Measurements from ENCODE around the gene ZNF219. TPM values are rescaled to one million over a fixed set of nuclear protein-coding genes. Genes with fewer than 3 reads are reported as not detected.

ZNF219 gene
- total RNA-seq, 4 donors from 2014 or later: 15.2 to 54.1 (median 38.4) TPM

DNA sequence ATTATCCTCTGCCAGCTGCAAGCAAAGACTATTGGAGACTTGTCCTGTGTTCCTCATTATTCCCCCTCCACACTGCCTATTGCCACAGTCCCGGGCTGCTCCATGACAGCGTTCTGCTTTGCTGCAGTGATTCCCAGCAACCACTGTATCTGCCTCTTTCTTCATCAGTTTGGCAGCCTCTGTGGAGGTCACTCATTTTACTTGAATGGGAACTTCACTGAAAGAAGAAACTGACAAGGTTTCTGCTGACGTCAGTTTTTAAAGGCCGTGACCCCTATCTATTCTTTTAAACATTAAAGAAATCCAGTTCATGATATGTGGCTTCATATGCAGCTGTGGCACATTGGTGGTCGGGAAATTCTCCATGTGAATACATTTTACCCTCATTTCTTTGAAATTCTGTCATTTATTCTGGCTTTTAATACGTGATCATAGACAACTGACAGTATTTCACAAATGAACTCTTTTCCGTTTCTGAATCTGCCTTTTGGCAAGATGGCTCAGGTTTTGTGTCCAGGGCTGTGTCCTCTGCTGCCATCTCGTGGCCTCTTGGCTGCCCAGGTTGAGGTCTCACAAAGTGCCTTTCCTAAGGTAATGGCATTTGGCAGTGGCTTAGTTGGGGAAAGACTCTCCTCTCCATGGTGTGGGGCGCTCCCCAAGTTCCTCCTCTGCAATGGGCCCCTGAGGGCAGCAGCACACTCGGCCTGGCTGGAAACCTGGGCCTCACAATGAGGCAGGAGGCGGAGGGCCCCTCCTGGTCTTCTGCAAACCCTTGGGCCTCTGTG, 8.2 kb upstream of the ZNF219 start:
- TF ChIP-seq, protein P1, sequence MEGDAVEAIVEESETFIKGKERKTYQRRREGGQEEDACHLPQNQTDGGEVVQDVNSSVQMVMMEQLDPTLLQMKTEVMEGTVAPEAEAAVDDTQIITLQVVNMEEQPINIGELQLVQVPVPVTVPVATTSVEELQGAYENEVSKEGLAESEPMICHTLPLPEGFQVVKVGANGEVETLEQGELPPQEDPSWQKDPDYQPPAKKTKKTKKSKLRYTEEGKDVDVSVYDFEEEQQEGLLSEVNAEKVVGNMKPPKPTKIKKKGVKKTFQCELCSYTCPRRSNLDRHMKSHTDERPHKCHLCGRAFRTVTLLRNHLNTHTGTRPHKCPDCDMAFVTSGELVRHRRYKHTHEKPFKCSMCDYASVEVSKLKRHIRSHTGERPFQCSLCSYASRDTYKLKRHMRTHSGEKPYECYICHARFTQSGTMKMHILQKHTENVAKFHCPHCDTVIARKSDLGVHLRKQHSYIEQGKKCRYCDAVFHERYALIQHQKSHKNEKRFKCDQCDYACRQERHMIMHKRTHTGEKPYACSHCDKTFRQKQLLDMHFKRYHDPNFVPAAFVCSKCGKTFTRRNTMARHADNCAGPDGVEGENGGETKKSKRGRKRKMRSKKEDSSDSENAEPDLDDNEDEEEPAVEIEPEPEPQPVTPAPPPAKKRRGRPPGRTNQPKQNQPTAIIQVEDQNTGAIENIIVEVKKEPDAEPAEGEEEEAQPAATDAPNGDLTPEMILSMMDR (IDR thresholded peaks at IDR 0.05; ENCODE audit: low read depth): no peak

DNA sequence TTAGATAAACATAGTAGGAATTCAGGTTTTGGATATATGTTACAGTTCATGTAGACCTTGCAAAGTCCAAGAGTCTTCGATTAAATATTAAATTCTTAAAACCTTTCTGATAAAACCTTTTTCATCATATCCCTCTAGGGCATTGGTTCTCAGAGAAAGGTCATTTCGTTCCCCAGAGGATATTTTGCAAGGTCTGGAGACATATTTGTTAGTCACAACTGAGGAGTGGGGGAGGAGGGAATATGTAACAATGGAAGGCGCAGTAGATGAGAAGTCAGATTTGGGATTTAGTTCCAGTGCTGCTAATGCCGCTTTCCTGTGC, 7.7 kb upstream of the ZNF219 start:
- TF ChIP-seq, protein P1 (IDR thresholded peaks at IDR 0.05; ENCODE audit: low read depth): no peak

DNA sequence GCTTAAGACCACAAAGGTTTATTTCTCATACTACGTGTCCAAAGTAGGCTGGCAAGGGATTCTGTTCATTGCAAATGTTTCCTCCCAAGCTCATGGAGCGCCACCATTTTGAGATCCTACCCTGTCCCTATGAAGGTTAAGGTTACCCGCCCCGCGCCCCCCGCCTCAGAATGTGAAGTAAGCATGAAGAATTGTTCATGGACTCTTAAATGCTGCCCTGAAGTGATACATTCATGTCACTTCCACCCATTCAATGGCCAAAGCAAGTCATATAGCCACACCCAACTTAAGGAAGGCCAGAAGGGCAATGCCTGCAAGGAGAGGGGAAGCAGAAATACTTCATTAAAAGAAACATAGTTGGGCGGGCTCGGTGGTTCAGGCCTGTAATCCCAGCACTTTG, 6.6 kb upstream of the ZNF219 start:
- TF ChIP-seq, protein P1 (IDR thresholded peaks at IDR 0.05; ENCODE audit: low read depth): no peak

DNA sequence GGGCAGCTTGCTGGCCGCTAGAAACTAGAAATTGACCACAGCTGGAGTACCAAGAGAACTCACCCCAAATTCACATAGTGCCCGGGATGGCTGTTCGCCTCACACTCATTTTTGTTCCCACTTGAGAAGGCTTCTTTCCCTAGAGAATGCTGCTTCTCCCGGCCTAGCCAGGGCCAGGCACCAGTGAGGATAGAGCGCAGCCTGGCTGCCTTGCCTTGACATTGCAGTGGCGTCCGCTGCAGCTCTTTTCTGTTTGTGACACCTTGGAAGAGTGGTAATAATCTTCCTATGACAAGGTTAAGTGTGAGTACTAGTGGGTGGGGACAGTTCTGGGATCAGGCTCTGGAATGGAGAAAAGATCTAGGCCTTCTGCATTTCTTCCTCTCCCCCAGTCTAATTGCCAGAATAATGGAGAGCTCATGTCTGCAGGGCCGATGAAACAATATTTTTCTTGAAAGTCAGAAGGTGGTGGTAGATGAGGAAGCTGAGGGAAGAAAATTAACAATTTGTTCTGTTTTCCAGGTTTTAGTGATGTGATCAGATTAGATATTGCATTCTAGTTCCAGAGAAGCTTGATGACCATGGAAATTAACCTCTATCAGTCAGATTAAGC, 6.1 kb upstream of the ZNF219 start:
- TF ChIP-seq, protein P1 (IDR thresholded peaks at IDR 0.05; ENCODE audit: low read depth): no peak

DNA sequence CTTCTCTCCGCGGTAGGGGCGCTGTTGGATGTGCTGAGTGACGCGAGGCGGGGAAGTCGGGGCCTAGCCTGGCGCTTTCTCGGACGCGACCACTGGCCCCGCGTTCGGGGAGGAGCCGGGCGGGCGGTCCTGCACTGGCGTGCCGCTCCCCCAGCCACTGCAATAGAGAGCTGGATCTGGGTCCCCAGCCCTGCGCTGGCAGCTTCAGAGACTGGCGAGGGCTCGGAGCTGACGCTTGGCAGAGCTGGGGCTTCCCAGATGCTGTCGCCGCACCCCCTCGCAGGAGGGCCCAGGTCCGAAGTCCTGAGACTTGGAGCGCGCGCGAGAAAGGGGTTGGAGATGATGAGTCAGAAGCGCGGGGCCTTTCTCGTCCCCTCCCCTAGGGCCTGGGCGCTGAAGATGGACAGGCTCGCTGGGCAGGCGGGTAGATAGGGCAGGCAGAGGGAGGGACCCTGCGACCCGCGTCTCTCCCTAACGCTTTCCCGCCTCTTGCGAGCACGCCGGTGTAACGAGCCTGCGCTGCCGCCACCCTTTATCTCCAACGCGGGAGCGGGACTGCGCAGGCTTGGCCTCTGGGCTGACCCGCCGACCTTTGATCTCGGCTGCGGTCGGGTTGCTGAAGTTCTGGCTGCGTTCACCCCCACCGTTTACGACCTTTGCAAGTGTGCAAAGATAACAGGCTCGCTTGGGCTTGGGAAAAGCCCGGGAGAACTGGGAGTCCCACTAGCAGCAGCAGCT, 5.4 kb upstream of the ZNF219 start:
- TF ChIP-seq, protein P1 (IDR thresholded peaks at IDR 0.05; ENCODE audit: low read depth): no peak

DNA sequence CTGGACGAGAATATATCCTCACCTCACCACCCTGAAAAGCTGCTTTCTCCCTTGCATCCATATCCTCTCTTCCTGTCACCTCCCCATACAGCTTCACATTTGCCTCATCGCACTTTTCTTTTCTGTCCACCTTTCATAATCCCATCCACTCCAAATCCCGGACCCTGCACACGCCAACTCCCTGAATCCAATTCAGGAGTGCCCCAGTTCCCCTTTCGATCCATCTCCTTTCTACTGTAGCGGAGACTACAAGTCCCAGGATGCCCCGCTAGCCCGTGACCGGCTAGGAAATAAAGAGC, 4.9 kb upstream of the ZNF219 start:
- TF ChIP-seq, protein P1 (IDR thresholded peaks at IDR 0.05; ENCODE audit: low read depth): no peak

All from subcutaneous adipose tissue (tissue), 4 donors.